Testis (tissue), 2 donors: ENCODE measurements around the gene AASDHPPT.

Source experiments
- POLR2A ChIP-seq: fragments of 450-650 bp; IDR thresholded peaks from one replicate; pipeline ENCODE4 v1.6.1; 2017; ENCODE audit warnings: antibody characterized with exemption, mild to moderate bottlenecking, moderate library complexity
- TF ChIP-seq, protein P1 (sequence below), 3 experiments: fragments of 450-650 bp in 2 of 3; fragments of 200-600 bp in 1 of 3; sonication (generic) in 1 of 3; IDR thresholded peaks; one replicate each; pipeline ENCODE4 v1.5.1; 2016 to 2019; ENCODE audit warnings: antibody characterized with exemption in 3 of 3, mild to moderate bottlenecking in 2 of 3, moderate library complexity in 1 of 3

DNA sequence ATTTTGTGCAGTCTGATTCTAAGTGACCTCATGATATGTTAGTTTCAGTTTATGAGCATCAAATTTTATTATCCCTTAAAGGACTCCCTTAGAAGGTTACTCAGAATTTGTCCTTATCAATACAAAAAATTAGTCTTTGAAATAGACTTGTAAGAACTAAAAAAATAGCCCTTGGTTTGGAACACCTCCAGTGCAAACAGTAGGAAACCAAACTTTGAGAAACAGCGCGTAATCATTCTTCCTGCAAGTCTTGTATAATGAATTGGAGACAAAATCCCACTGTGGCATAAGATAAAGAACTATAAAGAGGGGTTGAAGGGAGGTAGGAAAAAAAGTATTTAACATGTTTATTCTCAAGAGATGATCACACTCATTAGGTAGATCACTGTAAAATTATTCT is 44.6 kb upstream of the AASDHPPT start:
- TF ChIP-seq, protein P1, sequence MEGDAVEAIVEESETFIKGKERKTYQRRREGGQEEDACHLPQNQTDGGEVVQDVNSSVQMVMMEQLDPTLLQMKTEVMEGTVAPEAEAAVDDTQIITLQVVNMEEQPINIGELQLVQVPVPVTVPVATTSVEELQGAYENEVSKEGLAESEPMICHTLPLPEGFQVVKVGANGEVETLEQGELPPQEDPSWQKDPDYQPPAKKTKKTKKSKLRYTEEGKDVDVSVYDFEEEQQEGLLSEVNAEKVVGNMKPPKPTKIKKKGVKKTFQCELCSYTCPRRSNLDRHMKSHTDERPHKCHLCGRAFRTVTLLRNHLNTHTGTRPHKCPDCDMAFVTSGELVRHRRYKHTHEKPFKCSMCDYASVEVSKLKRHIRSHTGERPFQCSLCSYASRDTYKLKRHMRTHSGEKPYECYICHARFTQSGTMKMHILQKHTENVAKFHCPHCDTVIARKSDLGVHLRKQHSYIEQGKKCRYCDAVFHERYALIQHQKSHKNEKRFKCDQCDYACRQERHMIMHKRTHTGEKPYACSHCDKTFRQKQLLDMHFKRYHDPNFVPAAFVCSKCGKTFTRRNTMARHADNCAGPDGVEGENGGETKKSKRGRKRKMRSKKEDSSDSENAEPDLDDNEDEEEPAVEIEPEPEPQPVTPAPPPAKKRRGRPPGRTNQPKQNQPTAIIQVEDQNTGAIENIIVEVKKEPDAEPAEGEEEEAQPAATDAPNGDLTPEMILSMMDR (IDR thresholded peaks at IDR 0.05) = no peak
- TF ChIP-seq POLR2A = no peak
